K562 (cell line): ENCODE measurements around the gene MAPK8IP1. TPM values are rescaled to one million over a fixed set of nuclear protein-coding genes. Genes with fewer than 3 reads are reported as not detected.

ENCODE experiments used
- ARID4B ChIP-seq: sonication (generic); formaldehyde crosslinking; IDR thresholded peaks from 2 replicates; pipeline ENCODE4 v1.8.0; 2022; ENCODE audit warnings: mild to moderate bottlenecking, missing genetic modification reagents
- CCNT2 ChIP-seq: IDR thresholded peaks from 2 replicates; pipeline ENCODE4 v1.6.1; 2011; ENCODE audit warnings: borderline replicate concordance, low read depth, mild to moderate bottlenecking, moderate library complexity, mixed read lengths, low read length; ENCODE audit not compliant: insufficient read length; ENCODE audit errors: extremely low read depth
- CLOCK ChIP-seq: fragments of 250-450 bp; sonication (Bioruptor Pico); IDR thresholded peaks from 2 replicates; pipeline ENCODE4 v1.4.0; 2020; ENCODE audit warnings: mild to moderate bottlenecking, moderate library complexity, borderline replicate concordance
- CREB1 ChIP-seq, 2 experiments: sonication (generic) in 1 of 2; formaldehyde crosslinking in 1 of 2; IDR thresholded peaks; 2 replicates each; pipeline versions ENCODE4 v1.6.1 to v1.8.0; 2012 to 2022; ENCODE audit warnings: inconsistent platforms in 1 of 2, mild to moderate bottlenecking in 1 of 2, missing genetic modification reagents in 1 of 2, moderate library complexity in 1 of 2
- HDAC1 ChIP-seq, 2 experiments: fragments of 450-650 bp; IDR thresholded peaks; 2 replicates each; pipeline ENCODE4 v1.6.1; 2016 to 2017; ENCODE audit warnings: inconsistent platforms in 1 of 2, mild to moderate bottlenecking in 1 of 2, moderate library complexity in 1 of 2
- MYBL2 ChIP-seq, 2 experiments: fragments of 450-650 bp in 1 of 2; sonication (generic) in 1 of 2; formaldehyde crosslinking in 1 of 2; IDR thresholded peaks; 2 replicates each; pipeline versions ENCODE4 v1.6.1 to v1.8.1; 2017 to 2022; ENCODE audit warnings: borderline replicate concordance in 1 of 2, inconsistent platforms in 1 of 2, low read depth in 1 of 2, mild to moderate bottlenecking in 1 of 2, missing genetic modification reagents in 1 of 2, moderate library complexity in 1 of 2
- RB1 ChIP-seq: fragments of 450-650 bp; IDR thresholded peaks from 2 replicates; pipeline ENCODE4 v1.6.1; 2017; ENCODE audit warnings: low read depth, mild to moderate bottlenecking
- VEZF1 ChIP-seq: fragments of 200-800 bp; sonication (Bioruptor generic); IDR thresholded peaks from 2 replicates; pipeline ENCODE4 v1.6.1; 2017; ENCODE audit warnings: missing genetic modification characterization, missing compliant biosample characterization
- ZMIZ1 ChIP-seq, 2 experiments: fragments of 150-350 bp in 1 of 2; IDR thresholded peaks; 2 replicates each; pipeline ENCODE4 v1.6.1; 2012 to 2016; ENCODE audit warnings: low read depth in 2 of 2, low read length in 2 of 2, mild to moderate bottlenecking in 1 of 2, moderate library complexity in 1 of 2
- ZNF584 ChIP-seq: fragments of 200-800 bp; sonication (Bioruptor generic); IDR thresholded peaks from 2 replicates; pipeline ENCODE4 v1.6.1; 2016; ENCODE audit warnings: low read depth, mild to moderate bottlenecking, missing genetic modification characterization, missing compliant biosample characterization
- polyA plus RNA-seq, 8 experiments: library from polyadenylated mRNA; depleted of rRNA in 4 of 8; stranded (reverse) in 5 of 8; unstranded in 3 of 8; fragments of >200 nt; fragmentation: Nextera tagmentation in 2 of 8; fragmentation: Illumina TruSeq in 1 of 8; extraction: Ambion mirVana in 2 of 8; extraction: Trizol in 1 of 8; gene quantifications; 2 replicates each; pipeline versions ENCODE4 v1.2.1 to v1.2.3, GENCODE V29; 2011 to 2014; ENCODE audit warnings: inconsistent platforms in 1 of 8, missing spikeins in 1 of 8
- total RNA-seq, 7 experiments: library from RNA; depleted of rRNA in 6 of 7; stranded (reverse); fragments of >200 nt in 6 of 7; fragmentation: Illumina TruSeq in 2 of 7; extraction: Trizol in 2 of 7; gene quantifications; 2 replicates each; pipeline versions ENCODE4 v1.2.1 to v1.2.3, GENCODE V29; 2011 to 2021; ENCODE audit warnings: low replicate concordance in 1 of 7

The MAPK8IP1 gene
- total and polyA plus RNA-seq, 9 of the 15 experiments (the other 6 are each of a cell fraction or from before 2014, with no cell fraction given), result 0.13 to 6.9 (median 2.5) TPM

GRCh38 chr11:45899448-45900174, 14.2 kb downstream of the MAPK8IP1 start (continued):
- TF ChIP-seq CLOCK (no peak), CREB1 (IDR thresholded peaks at IDR 0.05) (peak; percentile 60), CREB1 (CRISPR knock-in tag; IDR thresholded peaks at IDR 0.05) (peak; percentile 40; the same call in 1 of the 2 replicates), VEZF1 (CRISPR knock-in tag) (peak; percentile 63), ARID4B (peak; percentile 25; the same call in 1 of the 2 replicates), ZNF584 (CRISPR knock-in tag) (peak; percentile 35; the same call in 1 of the 2 replicates), RB1 (peak; percentile 95), MYBL2 (IDR thresholded peaks at IDR 0.05; ENCODE audit: low read depth) (no peak), MYBL2 (CRISPR knock-in tag; IDR thresholded peaks at IDR 0.05; ENCODE audit: borderline replicate concordance) (no peak), HDAC1 (IDR thresholded peaks at IDR 0.05) (no peak), CCNT2 (peak; percentile 66), ZMIZ1 (IDR thresholded peaks at IDR 0.05; ENCODE audit: low read depth in 2 of 2, low read length in 2 of 2) (peak in 1 of 2 experiments; percentile 61; a peak in 1 of 4 replicates)
